HEK293 (cell line): Measurements from ENCODE around the gene GFM2.
"Not testable (repeated sequence)": the region's sequence is repeated elsewhere in the genome, so short reads cannot be mapped to it uniquely, and the experiment has no call there.

Source experiments
- CTCF ChIA-PET: fragments of 350-600 bp; formaldehyde crosslinking; extraction: SDS; loops from one replicate; lab custom pipeline; 2021; ENCODE audit warnings: antibody characterized with exemption; lab: Yijun Ruan, JAX
- POLR2A ChIA-PET: fragments of 300-600 bp; formaldehyde crosslinking; extraction: SDS; loops from one replicate; lab custom pipeline; 2020; ENCODE audit warnings: antibody characterized with exemption, inconsistent platforms; lab: Yijun Ruan, JAX
- H3K27ac ChIP-seq: fragments of 200-500 bp; sonication (Bioruptor generic); 2 replicates; pipeline ENCODE4 v1.5.1; 2014; ENCODE audit warnings: low read depth, low read length, control low read depth, inconsistent platforms; ENCODE audit errors: extremely low read depth
- H3K36me3 ChIP-seq, 2 experiments: fragments of 200-500 bp in 1 of 2; sonication (Bioruptor generic) in 1 of 2; 1 replicate in 1 of 2; 2 replicates in 1 of 2; pipeline ENCODE4 v1.5.1; 2014 to 2017; ENCODE audit warnings: inconsistent platforms in 2 of 2, low read length in 2 of 2; ENCODE audit not compliant: control insufficient read depth in 2 of 2, insufficient read depth in 1 of 2
- H3K4me1 ChIP-seq: fragments of 200-500 bp; sonication (Bioruptor generic); 2 replicates; pipeline ENCODE4 v1.5.1; 2014; ENCODE audit warnings: mild to moderate bottlenecking, low read length, inconsistent platforms; ENCODE audit not compliant: control insufficient read depth, insufficient read depth
- H3K4me3 ChIP-seq: 2 replicates; pipeline ENCODE4 v1.5.1; 2011; ENCODE audit warnings: low read depth, mild to moderate bottlenecking, control low read depth, low read length, moderate library complexity
- H3K9me3 ChIP-seq: fragments of 200-500 bp; sonication (Bioruptor generic); 2 replicates; pipeline ENCODE4 v1.5.1; 2014; ENCODE audit warnings: low read depth, low read length, inconsistent platforms; ENCODE audit not compliant: control insufficient read depth, insufficient read depth
- BCL11A ChIP-seq: fragments of 450-650 bp; formaldehyde crosslinking; IDR thresholded peaks from 2 replicates; pipeline ENCODE4 v1.5.1; 2016; ENCODE audit warnings: low read depth, missing biosample characterization, missing genetic modification characterization
- SCRT2 ChIP-seq: fragments of 450-650 bp; formaldehyde crosslinking; IDR thresholded peaks from 2 replicates; pipeline ENCODE4 v1.5.1; 2016; ENCODE audit warnings: missing biosample characterization, missing genetic modification characterization
- ZNF10 ChIP-seq: fragments of 450-650 bp; formaldehyde crosslinking; IDR thresholded peaks from 2 replicates; pipeline ENCODE4 v1.5.1; 2017; ENCODE audit warnings: missing biosample characterization, missing genetic modification characterization
- ZNF292 ChIP-seq: fragments of 450-650 bp; formaldehyde crosslinking; IDR thresholded peaks from 2 replicates; pipeline ENCODE4 v1.5.1; 2016; ENCODE audit warnings: low read depth, missing biosample characterization, missing genetic modification characterization, borderline replicate concordance
- ZNF341 ChIP-seq: fragments of 450-650 bp; formaldehyde crosslinking; IDR thresholded peaks from 2 replicates; pipeline ENCODE4; 2016; ENCODE audit warnings: low read depth, missing biosample characterization, missing genetic modification characterization
- ZNF354C ChIP-seq: fragments of 450-650 bp; formaldehyde crosslinking; IDR thresholded peaks from 2 replicates; pipeline ENCODE4 v1.5.1; 2016; ENCODE audit warnings: missing biosample characterization, missing genetic modification characterization, low read depth, borderline replicate concordance
- ZNF426 ChIP-seq: fragments of 450-650 bp; formaldehyde crosslinking; IDR thresholded peaks from 2 replicates; pipeline ENCODE4 v1.5.1; 2017; ENCODE audit warnings: missing biosample characterization, missing genetic modification characterization, mild to moderate bottlenecking, inconsistent platforms, moderate library complexity
- ZNF433 ChIP-seq: fragments of 450-650 bp; formaldehyde crosslinking; IDR thresholded peaks from 2 replicates; pipeline ENCODE4 v1.5.1; 2016; ENCODE audit warnings: missing biosample characterization, missing genetic modification characterization, low read depth
- ZNF510 ChIP-seq: fragments of 450-650 bp; formaldehyde crosslinking; IDR thresholded peaks from 2 replicates; pipeline ENCODE4 v1.5.1; 2018; ENCODE audit warnings: mild to moderate bottlenecking, missing genetic modification characterization, missing biosample characterization; ENCODE audit not compliant: insufficient replicate concordance
- ZNF514 ChIP-seq: fragments of 450-650 bp; formaldehyde crosslinking; IDR thresholded peaks from 2 replicates; pipeline ENCODE4 v1.5.1; 2016; ENCODE audit warnings: missing biosample characterization, missing genetic modification characterization
- ZNF654 ChIP-seq: fragments of 450-650 bp; formaldehyde crosslinking; IDR thresholded peaks from 2 replicates; pipeline ENCODE4 v1.5.1; 2016; ENCODE audit warnings: low read depth, missing biosample characterization, missing genetic modification characterization
- ZNF843 ChIP-seq: fragments of 450-650 bp; formaldehyde crosslinking; IDR thresholded peaks from 2 replicates; pipeline ENCODE4 v1.5.1; 2016; ENCODE audit warnings: missing biosample characterization, missing genetic modification characterization
- TF ChIP-seq, protein P1 (sequence below): fragments of 450-650 bp; formaldehyde crosslinking; conservative IDR thresholded peaks from 2 replicates; pipeline ENCODE4 v1.5.1; 2016; ENCODE audit warnings: low read depth, missing biosample characterization, missing genetic modification characterization
- TF ChIP-seq, protein P2 (sequence below): fragments of 450-650 bp; formaldehyde crosslinking; IDR thresholded peaks from 2 replicates; pipeline ENCODE4 v1.5.1; 2016; ENCODE audit warnings: missing biosample characterization, missing genetic modification characterization
- TF ChIP-seq, protein P3 (sequence below): fragments of 450-650 bp; formaldehyde crosslinking; IDR thresholded peaks from 2 replicates; pipeline ENCODE4 v1.5.1; 2016; ENCODE audit warnings: missing biosample characterization, missing genetic modification characterization
- TF ChIP-seq, protein P4 (sequence below): fragments of 450-650 bp; formaldehyde crosslinking; IDR thresholded peaks from 2 replicates; pipeline ENCODE4 v1.5.1; 2016; ENCODE audit warnings: missing biosample characterization, missing genetic modification characterization

GFM2 gene

DNA sequence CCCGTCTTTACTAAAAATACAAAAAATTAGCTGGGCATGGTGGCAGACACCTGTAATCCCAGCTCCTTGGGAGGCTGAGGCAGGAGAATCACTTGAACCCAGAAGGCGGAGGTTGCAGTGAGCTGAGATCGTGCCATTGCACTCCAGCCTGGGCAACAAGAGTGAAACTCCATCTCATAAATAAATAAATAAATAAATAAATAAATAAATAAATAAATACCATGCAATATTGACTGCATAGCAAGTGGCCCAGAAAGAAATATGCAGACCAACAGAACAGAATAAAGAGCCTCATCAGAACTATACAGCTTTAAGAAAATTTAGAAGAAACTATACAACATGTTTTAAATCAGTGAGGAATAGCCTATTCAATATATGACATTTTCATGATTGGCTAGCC, 88.8 kb downstream of the GFM2 start (continued):
- TF ChIP-seq, protein P1, sequence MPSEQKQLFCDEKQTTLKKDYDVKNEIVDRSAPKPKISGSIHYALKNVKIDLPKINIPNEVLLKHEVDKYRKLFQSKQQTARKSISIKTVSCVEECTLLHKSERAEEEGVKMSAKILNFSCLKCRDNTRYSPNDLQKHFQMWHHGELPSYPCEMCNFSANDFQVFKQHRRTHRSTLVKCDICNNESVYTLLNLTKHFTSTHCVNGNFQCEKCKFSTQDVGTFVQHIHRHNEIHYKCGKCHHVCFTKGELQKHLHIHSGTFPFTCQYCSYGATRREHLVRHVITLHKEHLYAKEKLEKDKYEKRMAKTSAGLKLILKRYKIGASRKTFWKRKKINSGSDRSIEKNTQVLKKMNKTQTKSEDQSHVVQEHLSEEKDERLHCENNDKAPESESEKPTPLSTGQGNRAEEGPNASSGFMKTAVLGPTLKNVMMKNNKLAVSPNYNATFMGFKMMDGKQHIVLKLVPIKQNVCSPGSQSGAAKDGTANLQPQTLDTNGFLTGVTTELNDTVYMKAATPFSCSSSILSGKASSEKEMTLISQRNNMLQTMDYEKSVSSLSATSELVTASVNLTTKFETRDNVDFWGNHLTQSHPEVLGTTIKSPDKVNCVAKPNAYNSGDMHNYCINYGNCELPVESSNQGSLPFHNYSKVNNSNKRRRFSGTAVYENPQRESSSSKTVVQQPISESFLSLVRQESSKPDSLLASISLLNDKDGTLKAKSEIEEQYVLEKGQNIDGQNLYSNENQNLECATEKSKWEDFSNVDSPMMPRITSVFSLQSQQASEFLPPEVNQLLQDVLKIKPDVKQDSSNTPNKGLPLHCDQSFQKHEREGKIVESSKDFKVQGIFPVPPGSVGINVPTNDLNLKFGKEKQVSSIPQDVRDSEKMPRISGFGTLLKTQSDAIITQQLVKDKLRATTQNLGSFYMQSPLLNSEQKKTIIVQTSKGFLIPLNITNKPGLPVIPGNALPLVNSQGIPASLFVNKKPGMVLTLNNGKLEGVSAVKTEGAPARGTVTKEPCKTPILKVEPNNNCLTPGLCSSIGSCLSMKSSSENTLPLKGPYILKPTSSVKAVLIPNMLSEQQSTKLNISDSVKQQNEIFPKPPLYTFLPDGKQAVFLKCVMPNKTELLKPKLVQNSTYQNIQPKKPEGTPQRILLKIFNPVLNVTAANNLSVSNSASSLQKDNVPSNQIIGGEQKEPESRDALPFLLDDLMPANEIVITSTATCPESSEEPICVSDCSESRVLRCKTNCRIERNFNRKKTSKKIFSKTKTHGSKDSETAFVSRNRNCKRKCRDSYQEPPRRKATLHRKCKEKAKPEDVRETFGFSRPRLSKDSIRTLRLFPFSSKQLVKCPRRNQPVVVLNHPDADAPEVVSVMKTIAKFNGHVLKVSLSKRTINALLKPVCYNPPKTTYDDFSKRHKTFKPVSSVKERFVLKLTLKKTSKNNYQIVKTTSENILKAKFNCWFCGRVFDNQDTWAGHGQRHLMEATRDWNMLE (tag by site-specific recombination): peak; percentile 54
- 0 out of 2 replicates have a peak, but pooled peaks have one; percentile 26 for TF ChIP-seq ZNF433 (tag by site-specific recombination)
- TF ChIP-seq, protein P2, sequence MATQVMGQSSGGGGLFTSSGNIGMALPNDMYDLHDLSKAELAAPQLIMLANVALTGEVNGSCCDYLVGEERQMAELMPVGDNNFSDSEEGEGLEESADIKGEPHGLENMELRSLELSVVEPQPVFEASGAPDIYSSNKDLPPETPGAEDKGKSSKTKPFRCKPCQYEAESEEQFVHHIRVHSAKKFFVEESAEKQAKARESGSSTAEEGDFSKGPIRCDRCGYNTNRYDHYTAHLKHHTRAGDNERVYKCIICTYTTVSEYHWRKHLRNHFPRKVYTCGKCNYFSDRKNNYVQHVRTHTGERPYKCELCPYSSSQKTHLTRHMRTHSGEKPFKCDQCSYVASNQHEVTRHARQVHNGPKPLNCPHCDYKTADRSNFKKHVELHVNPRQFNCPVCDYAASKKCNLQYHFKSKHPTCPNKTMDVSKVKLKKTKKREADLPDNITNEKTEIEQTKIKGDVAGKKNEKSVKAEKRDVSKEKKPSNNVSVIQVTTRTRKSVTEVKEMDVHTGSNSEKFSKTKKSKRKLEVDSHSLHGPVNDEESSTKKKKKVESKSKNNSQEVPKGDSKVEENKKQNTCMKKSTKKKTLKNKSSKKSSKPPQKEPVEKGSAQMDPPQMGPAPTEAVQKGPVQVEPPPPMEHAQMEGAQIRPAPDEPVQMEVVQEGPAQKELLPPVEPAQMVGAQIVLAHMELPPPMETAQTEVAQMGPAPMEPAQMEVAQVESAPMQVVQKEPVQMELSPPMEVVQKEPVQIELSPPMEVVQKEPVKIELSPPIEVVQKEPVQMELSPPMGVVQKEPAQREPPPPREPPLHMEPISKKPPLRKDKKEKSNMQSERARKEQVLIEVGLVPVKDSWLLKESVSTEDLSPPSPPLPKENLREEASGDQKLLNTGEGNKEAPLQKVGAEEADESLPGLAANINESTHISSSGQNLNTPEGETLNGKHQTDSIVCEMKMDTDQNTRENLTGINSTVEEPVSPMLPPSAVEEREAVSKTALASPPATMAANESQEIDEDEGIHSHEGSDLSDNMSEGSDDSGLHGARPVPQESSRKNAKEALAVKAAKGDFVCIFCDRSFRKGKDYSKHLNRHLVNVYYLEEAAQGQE (tag by site-specific recombination): 0 out of 2 replicates have a peak, but pooled peaks have one; percentile 17
- TF ChIP-seq ZNF426 (tag by site-specific recombination): peak; percentile 61

DNA sequence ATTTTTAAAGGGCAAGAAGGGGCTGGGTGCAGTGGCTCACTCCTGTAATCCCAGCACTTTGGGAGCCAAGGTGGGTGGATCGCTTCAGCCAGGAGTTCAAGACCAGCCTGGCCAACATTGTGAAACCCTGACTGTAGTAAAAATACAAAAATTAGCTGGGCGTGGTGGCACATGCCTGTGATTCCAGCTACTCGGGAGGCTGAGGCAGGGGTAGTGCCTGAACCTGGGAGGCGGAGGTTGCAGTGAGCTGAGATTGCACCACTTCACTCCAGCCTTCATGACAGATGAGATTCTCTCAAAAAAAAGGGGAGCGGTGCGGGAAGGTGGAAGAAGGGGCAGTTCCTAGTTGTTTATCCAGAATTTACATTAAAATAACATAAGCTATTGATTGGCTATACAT, 90.5 kb downstream of the GFM2 start:
- H3K4me3 ChIP-seq, POLR2A ChIA-PET: not testable (repeated sequence)
- CTCF ChIA-PET: interaction anchor here (0.7 to 1.1 kb wide), 3 partner anchors 14 to 630 kb away, joined by 3 to 4 read pairs (median 3); no protein-coding TSS in a partner anchor

DNA sequence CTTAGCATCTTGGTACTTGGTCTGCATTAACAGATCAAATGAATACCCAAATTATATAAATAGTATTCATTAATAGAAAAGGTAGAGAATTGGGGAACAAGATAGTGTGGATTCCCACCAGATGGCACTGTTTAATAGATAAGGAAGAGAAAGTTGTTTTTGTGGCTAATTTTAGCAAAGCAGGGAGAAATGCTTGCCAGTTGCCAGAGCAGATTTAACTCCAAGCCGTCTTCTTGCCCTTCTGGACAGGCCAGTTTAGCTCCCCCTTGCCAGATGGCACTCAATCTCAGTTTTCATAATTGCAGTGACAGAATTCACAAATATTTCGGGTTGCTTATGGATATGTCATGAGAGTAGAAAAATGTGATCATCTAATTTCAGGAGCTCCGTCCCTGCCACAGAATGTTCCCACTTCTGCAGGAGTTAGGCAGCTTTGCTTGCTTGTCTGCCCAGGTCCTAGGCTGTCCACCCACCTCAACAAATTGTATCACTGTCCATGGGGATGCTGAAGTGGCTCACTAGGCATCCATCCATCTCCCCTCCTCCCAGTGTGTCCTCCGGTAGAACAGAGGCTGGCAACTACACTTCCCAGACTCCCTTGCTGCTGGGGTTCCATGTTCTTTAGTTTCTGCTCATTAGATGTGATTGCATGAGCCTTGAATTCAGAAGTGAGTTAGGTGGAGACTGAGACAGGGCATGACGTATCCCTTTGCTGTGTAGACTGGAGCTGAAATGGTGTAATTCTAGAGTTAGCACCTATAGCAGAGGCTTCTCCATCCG, 93.7 kb downstream of the GFM2 start:
- POLR2A ChIA-PET: no interaction called here
- H3K4me3 ChIP-seq: no peak overlapping the region
- H3K27ac ChIP-seq: no peak overlapping the region
- no peaks in the 10 kb centered on the region for H3K9me3 ChIP-seq
- no peaks in the 10 kb centered on the region for H3K36me3 ChIP-seq
- CTCF ChIA-PET: interaction anchor here (0.6 to 3.1 kb wide), 7 partner anchors 8 to 328 kb away, joined by 3 to 23 read pairs (median 4); no protein-coding TSS in a partner anchor
- no peaks in the 10 kb centered on the region for H3K4me1 ChIP-seq
- no peak for TF ChIP-seq ZNF354C (tag by site-specific recombination)
- TF ChIP-seq, protein P3, sequence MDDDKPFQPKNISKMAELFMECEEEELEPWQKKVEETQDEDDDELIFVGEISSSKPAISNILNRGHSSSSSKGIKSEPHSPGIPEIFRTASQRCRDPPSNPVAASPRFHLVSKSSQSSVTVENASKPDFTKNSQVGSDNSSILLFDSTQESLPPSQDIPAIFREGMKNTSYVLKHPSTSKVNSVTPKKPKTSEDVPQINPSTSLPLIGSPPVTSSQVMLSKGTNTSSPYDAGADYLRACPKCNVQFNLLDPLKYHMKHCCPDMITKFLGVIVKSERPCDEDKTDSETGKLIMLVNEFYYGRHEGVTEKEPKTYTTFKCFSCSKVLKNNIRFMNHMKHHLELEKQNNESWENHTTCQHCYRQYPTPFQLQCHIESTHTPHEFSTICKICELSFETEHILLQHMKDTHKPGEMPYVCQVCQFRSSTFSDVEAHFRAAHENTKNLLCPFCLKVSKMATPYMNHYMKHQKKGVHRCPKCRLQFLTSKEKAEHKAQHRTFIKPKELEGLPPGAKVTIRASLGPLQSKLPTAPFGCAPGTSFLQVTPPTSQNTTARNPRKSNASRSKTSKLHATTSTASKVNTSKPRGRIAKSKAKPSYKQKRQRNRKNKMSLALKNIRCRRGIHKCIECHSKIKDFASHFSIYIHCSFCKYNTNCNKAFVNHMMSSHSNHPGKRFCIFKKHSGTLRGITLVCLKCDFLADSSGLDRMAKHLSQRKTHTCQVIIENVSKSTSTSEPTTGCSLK: no peak
- no peak for TF ChIP-seq ZNF514
- TF ChIP-seq ZNF10 (tag by site-specific recombination): no peak
- no peak for TF ChIP-seq ZNF292
- TF ChIP-seq ZNF654 (tag by site-specific recombination): peak; percentile 80
- TF ChIP-seq ZNF341 (tag by site-specific recombination): no peak
- no peak for TF ChIP-seq BCL11A
- TF ChIP-seq, protein P4, sequence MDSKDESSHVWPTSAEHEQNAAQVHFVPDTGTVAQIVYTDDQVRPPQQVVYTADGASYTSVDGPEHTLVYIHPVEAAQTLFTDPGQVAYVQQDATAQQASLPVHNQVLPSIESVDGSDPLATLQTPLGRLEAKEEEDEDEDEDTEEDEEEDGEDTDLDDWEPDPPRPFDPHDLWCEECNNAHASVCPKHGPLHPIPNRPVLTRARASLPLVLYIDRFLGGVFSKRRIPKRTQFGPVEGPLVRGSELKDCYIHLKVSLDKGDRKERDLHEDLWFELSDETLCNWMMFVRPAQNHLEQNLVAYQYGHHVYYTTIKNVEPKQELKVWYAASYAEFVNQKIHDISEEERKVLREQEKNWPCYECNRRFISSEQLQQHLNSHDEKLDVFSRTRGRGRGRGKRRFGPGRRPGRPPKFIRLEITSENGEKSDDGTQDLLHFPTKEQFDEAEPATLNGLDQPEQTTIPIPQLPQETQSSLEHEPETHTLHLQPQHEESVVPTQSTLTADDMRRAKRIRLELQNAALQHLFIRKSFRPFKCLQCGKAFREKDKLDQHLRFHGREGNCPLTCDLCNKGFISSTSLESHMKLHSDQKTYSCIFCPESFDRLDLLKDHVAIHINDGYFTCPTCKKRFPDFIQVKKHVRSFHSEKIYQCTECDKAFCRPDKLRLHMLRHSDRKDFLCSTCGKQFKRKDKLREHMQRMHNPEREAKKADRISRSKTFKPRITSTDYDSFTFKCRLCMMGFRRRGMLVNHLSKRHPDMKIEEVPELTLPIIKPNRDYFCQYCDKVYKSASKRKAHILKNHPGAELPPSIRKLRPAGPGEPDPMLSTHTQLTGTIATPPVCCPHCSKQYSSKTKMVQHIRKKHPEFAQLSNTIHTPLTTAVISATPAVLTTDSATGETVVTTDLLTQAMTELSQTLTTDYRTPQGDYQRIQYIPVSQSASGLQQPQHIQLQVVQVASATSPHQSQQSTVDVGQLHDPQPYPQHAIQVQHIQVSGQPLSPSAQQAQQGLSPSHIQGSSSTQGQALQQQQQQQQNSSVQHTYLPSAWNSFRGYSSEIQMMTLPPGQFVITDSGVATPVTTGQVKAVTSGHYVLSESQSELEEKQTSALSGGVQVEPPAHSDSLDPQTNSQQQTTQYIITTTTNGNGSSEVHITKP (tag by site-specific recombination): no peak
- TF ChIP-seq ZNF843 (tag by site-specific recombination): no peak
- TF ChIP-seq SCRT2 (tag by site-specific recombination): no peak
- TF ChIP-seq ZNF510: peak; percentile 70

More for the DNA sequence above, 90.5 kb downstream of the GFM2 start:
- not testable (repeated sequence) for H3K27ac ChIP-seq, H3K9me3 ChIP-seq, H3K4me1 ChIP-seq, H3K36me3 ChIP-seq
